ENCODE results near the gene OGFRL1.

OGFRL1 gene

DNA sequence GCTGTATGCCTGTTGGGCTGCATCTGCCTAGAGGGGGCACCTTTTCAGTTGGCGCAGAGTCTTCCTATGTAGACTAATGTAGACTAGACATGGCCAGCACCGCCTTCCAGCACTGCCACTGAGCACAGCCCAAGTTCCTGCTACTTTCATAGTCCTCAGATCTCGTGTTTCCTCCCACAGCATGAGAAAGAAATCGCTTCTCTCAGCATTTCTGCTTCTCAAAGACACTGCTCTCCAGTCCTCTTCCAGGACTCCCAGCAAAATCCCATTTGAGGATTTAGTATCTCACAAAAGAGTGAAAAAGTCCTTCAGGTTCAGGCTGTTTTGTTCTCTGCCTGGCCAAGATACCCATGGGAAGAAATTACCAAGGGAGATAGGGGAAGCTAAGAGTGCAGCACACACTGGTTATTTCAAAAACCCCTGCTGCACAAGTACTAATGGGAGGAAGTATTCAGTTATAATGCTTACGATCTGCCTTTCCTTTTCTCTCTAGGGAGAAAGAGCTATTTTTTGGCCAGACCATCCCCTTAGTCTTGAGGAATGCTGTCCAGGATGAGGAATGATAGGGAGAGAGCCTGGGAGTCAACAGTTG lies 35.7 kb downstream of the OGFRL1 start:
- in situ Hi-C loops (cut with HindIII; ENCODE audit: low pct_ligation_motif_present, low sequenced_read_pairs) = no loop called here
- TF ChIP-seq, protein P1, sequence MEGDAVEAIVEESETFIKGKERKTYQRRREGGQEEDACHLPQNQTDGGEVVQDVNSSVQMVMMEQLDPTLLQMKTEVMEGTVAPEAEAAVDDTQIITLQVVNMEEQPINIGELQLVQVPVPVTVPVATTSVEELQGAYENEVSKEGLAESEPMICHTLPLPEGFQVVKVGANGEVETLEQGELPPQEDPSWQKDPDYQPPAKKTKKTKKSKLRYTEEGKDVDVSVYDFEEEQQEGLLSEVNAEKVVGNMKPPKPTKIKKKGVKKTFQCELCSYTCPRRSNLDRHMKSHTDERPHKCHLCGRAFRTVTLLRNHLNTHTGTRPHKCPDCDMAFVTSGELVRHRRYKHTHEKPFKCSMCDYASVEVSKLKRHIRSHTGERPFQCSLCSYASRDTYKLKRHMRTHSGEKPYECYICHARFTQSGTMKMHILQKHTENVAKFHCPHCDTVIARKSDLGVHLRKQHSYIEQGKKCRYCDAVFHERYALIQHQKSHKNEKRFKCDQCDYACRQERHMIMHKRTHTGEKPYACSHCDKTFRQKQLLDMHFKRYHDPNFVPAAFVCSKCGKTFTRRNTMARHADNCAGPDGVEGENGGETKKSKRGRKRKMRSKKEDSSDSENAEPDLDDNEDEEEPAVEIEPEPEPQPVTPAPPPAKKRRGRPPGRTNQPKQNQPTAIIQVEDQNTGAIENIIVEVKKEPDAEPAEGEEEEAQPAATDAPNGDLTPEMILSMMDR (IDR thresholded peaks at IDR 0.05; ENCODE audit: low read depth, low read length, missing control alignments) = no peak
- Histone ChIP-seq H3K27ac (no peak overlapping the region), H3K4me3 (ENCODE audit: low read depth, low read length) (no peak overlapping the region), H3K36me3 (replicated peaks) (no peaks in the 10 kb centered on the region), H3K27me3 (replicated peaks) (no peaks in the 10 kb centered on the region)
- DNase-seq = no peak

DNA sequence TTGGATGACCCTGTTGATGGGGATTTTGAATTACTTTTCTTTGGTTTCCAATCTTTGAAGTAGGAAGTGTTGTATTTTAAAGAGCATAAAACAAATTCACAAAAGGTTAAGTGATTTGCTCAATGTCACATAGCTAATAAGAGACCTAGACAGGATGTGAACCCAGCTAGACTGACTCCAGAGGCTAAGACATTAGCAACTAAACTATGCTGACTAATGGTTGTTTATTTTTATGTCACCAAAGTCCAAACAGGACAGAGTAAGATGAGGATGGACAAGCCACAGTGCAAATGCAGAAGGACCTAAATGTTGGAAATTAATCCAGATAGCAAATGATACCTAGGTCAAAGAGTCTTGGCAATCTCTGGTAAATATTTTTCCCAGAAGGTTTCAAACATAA lies 38.0 kb downstream of the OGFRL1 start:
- TF ChIP-seq, protein P1 (IDR thresholded peaks at IDR 0.05; ENCODE audit: low read depth, low read length, missing control alignments) = no peak
- no peak for DNase-seq
- Histone ChIP-seq H3K36me3 (replicated peaks) (no peaks in the 10 kb centered on the region), H3K27me3 (replicated peaks) (no peaks in the 10 kb centered on the region), H3K4me3 (ENCODE audit: low read depth, low read length) (no peak overlapping the region), H3K27ac (no peak overlapping the region)
- in situ Hi-C loops (cut with HindIII; ENCODE audit: low pct_ligation_motif_present, low sequenced_read_pairs) = no loop called here

DNA sequence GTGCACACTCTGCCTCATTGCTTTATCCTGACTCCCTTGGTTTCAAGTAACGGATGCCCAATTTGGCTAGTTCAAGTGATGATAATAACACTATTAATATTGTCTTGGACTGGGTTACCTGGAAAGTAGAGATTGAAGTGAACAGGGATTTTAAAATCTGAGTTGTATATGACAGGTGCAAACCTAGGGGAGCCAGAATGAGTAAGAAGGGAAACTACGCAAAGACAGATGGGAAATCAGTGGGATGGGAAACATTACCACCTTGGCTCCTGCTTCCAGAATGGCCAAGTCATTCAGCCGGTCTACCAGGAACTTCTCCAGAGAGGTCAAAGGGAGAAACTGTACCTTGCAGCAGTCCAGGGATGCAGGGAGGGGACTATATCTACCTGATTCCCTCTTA lies 41.9 kb downstream of the OGFRL1 start:
- Histone ChIP-seq H3K36me3 (replicated peaks) (no peaks in the 10 kb centered on the region), H3K27ac (no peak overlapping the region), H3K4me3 (ENCODE audit: low read depth, low read length) (no peak overlapping the region), H3K27me3 (replicated peaks) (no peaks in the 10 kb centered on the region)
- DNase-seq = no peak
- TF ChIP-seq, protein P1 (IDR thresholded peaks at IDR 0.05; ENCODE audit: low read depth, low read length, missing control alignments) = no peak
- in situ Hi-C loops (cut with HindIII; ENCODE audit: low pct_ligation_motif_present, low sequenced_read_pairs) = no loop called here

DNA sequence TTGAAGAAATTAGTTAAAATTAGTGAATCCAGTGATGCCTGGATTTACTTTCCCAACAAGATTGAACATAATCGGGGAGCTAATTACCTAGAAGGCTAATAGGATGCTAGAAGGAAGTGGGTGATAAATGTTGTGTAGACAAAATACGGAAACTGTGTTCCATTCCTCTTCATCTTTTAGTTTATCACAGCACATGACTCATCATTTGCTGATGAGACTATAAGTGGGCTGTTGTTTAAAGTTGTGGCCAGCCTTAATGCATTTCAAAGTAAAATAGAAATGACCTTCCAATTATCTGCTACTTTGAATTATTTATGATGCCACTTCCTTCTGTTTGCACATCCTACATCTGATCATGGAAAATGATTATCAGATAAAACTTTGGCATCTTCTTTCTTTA lies 43.4 kb downstream of the OGFRL1 start:
- TF ChIP-seq, protein P1 (IDR thresholded peaks at IDR 0.05; ENCODE audit: low read depth, low read length, missing control alignments) = no peak
- Histone ChIP-seq H3K36me3 (replicated peaks) (no peaks in the 10 kb centered on the region), H3K27me3 (replicated peaks) (no peaks in the 10 kb centered on the region), H3K4me3 (ENCODE audit: low read depth, low read length) (no peak overlapping the region), H3K27ac (no peak overlapping the region)
- in situ Hi-C loops (cut with HindIII; ENCODE audit: low pct_ligation_motif_present, low sequenced_read_pairs) = no loop called here
- DNase-seq = no peak

DNA sequence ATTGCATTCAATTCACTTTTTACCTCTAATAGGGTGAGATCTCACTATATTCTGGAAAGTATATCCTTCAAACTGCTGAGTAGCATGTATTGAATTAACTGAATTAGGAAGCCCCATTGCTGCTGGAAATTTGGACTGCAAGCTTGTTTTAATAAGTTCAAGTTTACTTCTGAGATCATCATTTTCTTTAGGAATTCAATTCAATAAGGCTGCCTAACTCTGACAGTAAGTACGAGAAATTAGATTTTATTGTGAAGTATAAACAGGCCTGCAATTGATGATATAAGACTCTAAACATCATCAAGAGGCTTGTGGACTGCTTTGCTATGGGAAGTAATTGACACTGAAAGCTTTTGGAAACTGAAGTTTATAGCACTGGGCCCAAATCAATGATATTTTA lies 44.4 kb downstream of the OGFRL1 start:
- Histone ChIP-seq H3K27me3 (replicated peaks) (no peaks in the 10 kb centered on the region), H3K36me3 (replicated peaks) (no peaks in the 10 kb centered on the region), H3K27ac (peak overlapping the region; percentile 57), H3K4me3 (ENCODE audit: low read depth, low read length) (no peak overlapping the region)
- in situ Hi-C loops (cut with HindIII; ENCODE audit: low pct_ligation_motif_present, low sequenced_read_pairs) = no loop called here
- TF ChIP-seq, protein P1 (IDR thresholded peaks at IDR 0.05; ENCODE audit: low read depth, low read length, missing control alignments) = no peak
- no peak for DNase-seq

DNA sequence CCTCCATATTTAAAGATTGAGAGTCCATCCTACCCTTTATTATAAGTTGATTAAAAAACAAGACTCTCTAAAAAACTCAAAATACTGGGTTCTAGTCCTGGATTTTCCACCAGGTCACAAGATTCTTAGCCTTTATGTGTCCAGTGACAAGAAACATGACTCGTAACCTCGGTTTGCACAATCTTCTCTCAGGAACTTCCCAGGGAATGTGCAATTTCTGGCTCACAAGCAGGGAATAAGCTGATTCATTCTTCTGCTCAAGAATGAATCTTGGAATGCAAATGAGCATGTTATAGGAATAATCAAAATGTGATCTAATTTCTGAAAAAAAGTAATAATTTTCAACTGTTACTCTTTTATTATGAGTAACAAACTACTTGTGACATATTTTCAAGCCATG lies 45.1 kb downstream of the OGFRL1 start:
- peak overlapping the region; percentile 57 for H3K27ac ChIP-seq
- TF ChIP-seq, protein P1 (IDR thresholded peaks at IDR 0.05; ENCODE audit: low read depth, low read length, missing control alignments) = no peak
- no peak overlapping the region for H3K4me3 ChIP-seq (ENCODE audit: low read depth, low read length)
- DNase-seq = peak; percentile 76
- H3K36me3 ChIP-seq (replicated peaks) = no peaks in the 10 kb centered on the region
- no peaks in the 10 kb centered on the region for H3K27me3 ChIP-seq (replicated peaks)
- in situ Hi-C loops (cut with HindIII; ENCODE audit: low pct_ligation_motif_present, low sequenced_read_pairs) = no loop called here

Measured in brain microvascular endothelial cell (primary cell).